Hematopoietic multipotent progenitor cell treated with erythropoietin and hydrocortisone succinate and interleukin-3 and kit ligand, for 6 days (in vitro differentiated cells): ENCODE data around the gene HOXC6.
"Not testable (repeated sequence)": the region's sequence is repeated elsewhere in the genome, so short reads cannot be mapped to it uniquely, and the experiment has no call there.

Experiments
- DNase-seq: peaks from one replicate; pipeline ENCODE4 v3.0.0-alpha.2; 2015

Gene HOXC6

GRCh38 chr12:54060174-54060974 is 32.1 kb downstream of the HOXC6 start:
- no peak for DNase-seq

- DNase-seq = no peak
These were observed 32.9 kb downstream of the HOXC6 start for GRCh38 chr12:54060975-54061778.

GRCh38 chr12:54065677-54066076 is 37.4 kb downstream of the HOXC6 start:
- DNase-seq = no peak

- DNase-seq = no peak
These were observed 38.2 kb downstream of the HOXC6 start for GRCh38 chr12:54066408-54066807.

- DNase-seq = no peak
These were observed 40.3 kb downstream of the HOXC6 start for GRCh38 chr12:54068418-54069070.

- DNase-seq = no peak
These were observed 43.7 kb downstream of the HOXC6 start for GRCh38 chr12:54071942-54072341.

- no peak for DNase-seq
These were observed 46.1 kb downstream of the HOXC6 start for GRCh38 chr12:54074308-54074707.

GRCh38 chr12:54075409-54075808 is 47.2 kb downstream of the HOXC6 start:
- no peak for DNase-seq

- DNase-seq = no peak
These were observed 47.7 kb downstream of the HOXC6 start for GRCh38 chr12:54075974-54076373.

- DNase-seq = not testable (repeated sequence)
These were observed 49.6 kb downstream of the HOXC6 start for GRCh38 chr12:54077843-54078242.

- DNase-seq = not testable (repeated sequence)
These were observed 50.9 kb downstream of the HOXC6 start for GRCh38 chr12:54079115-54079514.
